ENCODE data around the gene SFXN4. TPM values are rescaled to one million over a fixed set of nuclear protein-coding genes. Genes with fewer than 3 reads are reported as not detected.

The SFXN4 gene
- total and polyA plus RNA-seq, 2 of the 13 experiments (the other 11 are each of a cell fraction or from before 2014, with no cell fraction given) = 47.7 to 64.9 TPM

- TF ChIP-seq MBNL3 (CRISPR knock-in tag; conservative IDR thresholded peaks at IDR 0.05) (no peak), THAP7 (CRISPR knock-in tag; IDR thresholded peaks at IDR 0.05) (no peak), SIN3B (IDR thresholded peaks at IDR 0.05; ENCODE audit: low read length) (no peak), ZNF367 (CRISPR knock-in tag; IDR thresholded peaks at IDR 0.05; ENCODE audit: borderline replicate concordance) (no peak), ZNF20 (CRISPR knock-in tag; IDR thresholded peaks at IDR 0.05) (no peak), ZNF335 (CRISPR knock-in tag; IDR thresholded peaks at IDR 0.05) (no peak), ZNF687 (CRISPR knock-in tag; IDR thresholded peaks at IDR 0.05) (no peak), ZNF430 (CRISPR knock-in tag; IDR thresholded peaks at IDR 0.05) (no peak), YY1 (IDR thresholded peaks at IDR 0.05; ENCODE audit: insufficient read depth, insufficient replicate concordance, low read depth, low read length) (peak; percentile 51), FLYWCH1 (CRISPR knock-in tag; IDR thresholded peaks at IDR 0.05) (no peak), NKX3-1 (CRISPR knock-in tag; IDR thresholded peaks at IDR 0.05) (no peak), ZNF777 (CRISPR knock-in tag; IDR thresholded peaks at IDR 0.05) (no peak), KAT8 (CRISPR knock-in tag; IDR thresholded peaks at IDR 0.05) (peak; percentile 47; the same call in 1 of the 2 replicates), ZNF18 (CRISPR knock-in tag; IDR thresholded peaks at IDR 0.05; ENCODE audit: insufficient replicate concordance) (no peak), CSRNP2 (CRISPR knock-in tag; conservative IDR thresholded peaks at IDR 0.05; ENCODE audit: low read depth) (no peak), SNAPC2 (CRISPR knock-in tag; IDR thresholded peaks at IDR 0.05) (no peak), ZNF766 (CRISPR knock-in tag; IDR thresholded peaks at IDR 0.05; ENCODE audit: borderline replicate concordance) (no peak), SNRNP70 (IDR thresholded peaks at IDR 0.05; ENCODE audit: low read depth, low read length) (no peak), ZNF672 (CRISPR knock-in tag; IDR thresholded peaks at IDR 0.05) (no peak), GLMP (CRISPR knock-in tag; IDR thresholded peaks at IDR 0.05; ENCODE audit: borderline replicate concordance) (no peak)
These were observed 45.1 kb downstream of the SFXN4 start (continued) for GRCh38 chr10:119120413-119120867.
